HCT116 (cell line): ENCODE results near the gene ORC3. TPM values are rescaled to one million over a fixed set of nuclear protein-coding genes. Genes with fewer than 3 reads are reported as not detected.

ENCODE experiments used
- ATAC-seq: fragments of 200-7000 bp; cut with Tn5 transposase; 2 replicates; pipeline ENCODE4 v1.9.1; 2020; ENCODE audit warnings: mild to moderate bottlenecking, moderate library complexity
- BruUV-seq: library from RNA; stranded (reverse); fragments of 400-500 nt; replicated peaks from 2 replicates; lab custom pipeline; 2021; lab: Mats Ljungman, UMichigan
- CTCF ChIA-PET: fragments of 300-600 bp; sonication (Branson Sonifier 250); formaldehyde crosslinking; loops from one replicate; lab custom pipeline; 2021; ENCODE audit warnings: antibody characterized with exemption; lab: Charles Lee
- POLR2A ChIA-PET: fragments of 300-600, 350-600 bp; sonication (Branson Sonifier 250); formaldehyde crosslinking; loops from one replicate; lab custom pipeline; 2021; ENCODE audit warnings: antibody characterized with exemption; lab: Charles Lee
- RAD21 ChIA-PET, 2 experiments: fragments of 300-600 bp; sonication (Branson Sonifier 250); formaldehyde crosslinking; loops; one replicate each; lab custom pipeline; 2023; ENCODE audit warnings: low total read pairs in 2 of 2; ENCODE audit not compliant: uncharacterized antibody in 2 of 2, unreplicated experiment in 2 of 2, low non-redundant PET in 1 of 2; lab: Charles Lee
- DNase-seq: peaks from one replicate; pipeline ENCODE4 v3.0.0-alpha.2; 2010; ENCODE audit warnings: low read depth, low spot score
- H2AFZ ChIP-seq: fragments of 200-600 bp; shearing (Covaris generic), sonication (generic); 2 replicates; pipeline ENCODE4 v1.6.1; 2017; ENCODE audit warnings: low read depth, mixed run types, mixed read lengths, antibody characterized with exemption, low read length; ENCODE audit not compliant: poor library complexity, severe bottlenecking
- H3K27ac ChIP-seq: 2 replicates; pipeline ENCODE4 v1.5.1; 2012; ENCODE audit warnings: low read depth, low read length
- H3K27me3 ChIP-seq: fragments of 200-600 bp; sonication (generic); 2 replicates; pipeline ENCODE4 v1.6.1; 2016; ENCODE audit warnings: mixed run types, low read length, mixed read lengths; ENCODE audit not compliant: insufficient read depth
- H3K36me3 ChIP-seq, 2 experiments: fragments of 200-500 bp in 1 of 2; fragments of 200-600 bp in 1 of 2; sonication (Bioruptor generic) in 1 of 2; sonication (generic) in 1 of 2; 2 replicates each; pipeline versions ENCODE4 v1.5.1 to v1.6.1; 2014 to 2016; ENCODE audit warnings: low read length in 2 of 2, inconsistent platforms in 1 of 2, mixed read lengths in 1 of 2, mixed run types in 1 of 2; ENCODE audit not compliant: insufficient read depth in 2 of 2, control insufficient read depth in 1 of 2
- H3K4me1 ChIP-seq, 2 experiments: fragments of 200-600 bp in 1 of 2; sonication (generic) in 1 of 2; 2 replicates each; pipeline versions ENCODE4 v1.5.1 to v1.6.1; 2012 to 2017; ENCODE audit warnings: low read length in 2 of 2, inconsistent platforms in 1 of 2, mild to moderate bottlenecking in 1 of 2, mixed read lengths in 1 of 2, mixed run types in 1 of 2, moderate library complexity in 1 of 2; ENCODE audit not compliant: insufficient read depth in 2 of 2, control insufficient read depth in 1 of 2
- H3K4me2 ChIP-seq: fragments of 200-600 bp; sonication (generic); 2 replicates; pipeline ENCODE4 v1.6.1; 2017; ENCODE audit warnings: mixed run types, low read length, mixed read lengths
- H3K4me3 ChIP-seq, 2 experiments: fragments of 200-600 bp in 1 of 2; sonication (generic) in 1 of 2; replicated peaks in 1 of 2; 2 replicates each; pipeline ENCODE4 v1.5.1; 2011 to 2016; ENCODE audit warnings: low read length in 2 of 2, control low read depth in 1 of 2, low read depth in 1 of 2, mild to moderate bottlenecking in 1 of 2, mixed read lengths in 1 of 2, mixed run types in 1 of 2
- H3K79me2 ChIP-seq: fragments of 200-600 bp; sonication (generic); 2 replicates; pipeline ENCODE4 v1.6.1; 2017; ENCODE audit warnings: mild to moderate bottlenecking, mixed run types, low read length, moderate library complexity, mixed read lengths; ENCODE audit not compliant: insufficient read depth
- H3K9ac ChIP-seq: fragments of 200-600 bp; sonication (generic); 2 replicates; pipeline ENCODE4 v1.6.1; 2016; ENCODE audit warnings: low read length, mixed read lengths
- H3K9me2 ChIP-seq: fragments of 200-600 bp; sonication (generic), shearing (Covaris generic); 2 replicates; pipeline ENCODE4 v1.6.1; 2017; ENCODE audit warnings: mixed run types, mild to moderate bottlenecking, moderate library complexity; ENCODE audit not compliant: insufficient read depth
- H3K9me3 ChIP-seq, 2 experiments: fragments of 200-500 bp in 1 of 2; fragments of 200-600 bp in 1 of 2; sonication (Bioruptor generic) in 1 of 2; sonication (generic) in 1 of 2; 2 replicates each; pipeline ENCODE4 v1.6.1; 2014 to 2017; ENCODE audit warnings: low read length in 2 of 2, mixed read lengths in 2 of 2, inconsistent platforms in 1 of 2, low read depth in 1 of 2, mild to moderate bottlenecking in 1 of 2, mixed run types in 1 of 2, moderate library complexity in 1 of 2; ENCODE audit not compliant: control insufficient read depth in 1 of 2, insufficient read depth in 1 of 2
- H4K20me1 ChIP-seq: fragments of 200-600 bp; sonication (generic), shearing (Covaris generic); 2 replicates; pipeline ENCODE4 v1.6.1; 2017; ENCODE audit warnings: mixed run types, mild to moderate bottlenecking, moderate library complexity; ENCODE audit not compliant: insufficient read depth
- CTCF ChIP-seq, 3 experiments: fragments of 200-600 bp in 1 of 3; sonication (generic) in 1 of 3; IDR thresholded peaks in 2 of 3; conservative IDR thresholded peaks in 1 of 3; 2 replicates each; pipeline ENCODE4 v1.5.1; 2012 to 2017; ENCODE audit warnings: low read depth in 2 of 3, low read length in 2 of 3, antibody characterized with exemption in 1 of 3, borderline replicate concordance in 1 of 3, control low read depth in 1 of 3, mild to moderate bottlenecking in 1 of 3, mixed read lengths in 1 of 3, mixed run types in 1 of 3, moderate library complexity in 1 of 3; ENCODE audit not compliant: insufficient read depth in 1 of 3
- RAD21 ChIP-seq: IDR thresholded peaks from 2 replicates; pipeline ENCODE4 v1.6.1; 2012; ENCODE audit warnings: low read depth, mild to moderate bottlenecking
- SP1 ChIP-seq: IDR thresholded peaks from 2 replicates; pipeline ENCODE4 v1.6.1; 2012; ENCODE audit warnings: low read depth
- ZBTB33 ChIP-seq: IDR thresholded peaks from 2 replicates; pipeline ENCODE4 v1.6.1; 2011; ENCODE audit warnings: mild to moderate bottlenecking, low read length, moderate library complexity; ENCODE audit not compliant: insufficient replicate concordance; ENCODE audit errors: extremely low read depth
- ZNF274 ChIP-seq: fragments of 200-500 bp; sonication (Bioruptor generic); IDR thresholded peaks from 2 replicates; pipeline ENCODE4 v1.6.1; 2014; ENCODE audit warnings: mild to moderate bottlenecking, low read depth, low read length, inconsistent platforms
- intact Hi-C: fragments of 100-400 bp; cut with micrococcal nuclease; formaldehyde crosslinking; loops from 2 replicates; pipeline ENCODE4 v1.10.0; 2022
- total RNA-seq: library from RNA; stranded (reverse); gene quantifications from one replicate; pipeline ENCODE4 v1.2.1, GENCODE V29; 2021; ENCODE audit not compliant: unreplicated experiment

The ORC3 gene
- total RNA-seq, 1 experiment from 2014 or later, result 34.2 TPM

- H3K79me2 ChIP-seq, result no peaks in the 10 kb centered on the region
- POLR2A ChIA-PET, result no interaction called here
- no peak overlapping the region for H3K4me2 ChIP-seq
- ATAC-seq (no peak), DNase-seq (no peak)
- H3K36me3 ChIP-seq, result peaks cover 3 to 6% of the 10 kb centered on the region in 2 experiments; a peak in 3 of 4 replicates
- CTCF ChIA-PET, result no interaction called here
- H3K4me3 ChIP-seq, result no peak overlapping the region
- no peak overlapping the region for H3K27ac ChIP-seq
- BruUV-seq, result no TSS peak
- intact Hi-C loops, result no loop called here
- no peaks in the 10 kb centered on the region for H3K9me2 ChIP-seq
- TF ChIP-seq SP1, result no peak
- TF ChIP-seq RAD21, result no peak
- RAD21 ChIA-PET, result no interaction called here
- H4K20me1 ChIP-seq, result no peaks in the 10 kb centered on the region
- H2AFZ ChIP-seq, result no peak overlapping the region
- H3K27me3 ChIP-seq, result no peaks in the 10 kb centered on the region
- H3K9me3 ChIP-seq, result no peaks in the 10 kb centered on the region
- H3K9ac ChIP-seq, result no peak overlapping the region
- peaks cover 0 to 7% of the 10 kb centered on the region in 2 experiments; a peak in 2 of 4 replicates for H3K4me1 ChIP-seq
Measured at GRCh38 chr6:87658516-87658915, 68.6 kb downstream of the ORC3 start.

- Histone ChIP-seq H3K79me2 (no peaks in the 10 kb centered on the region), H3K9me2 (no peaks in the 10 kb centered on the region)
- ChIA-PET RAD21 (no interaction called here), POLR2A (no interaction called here)
- TF ChIP-seq CTCF (IDR thresholded peaks at IDR 0.05 in 2 of 3, conservative IDR thresholded peaks at IDR 0.05 in 1 of 3; ENCODE audit: borderline replicate concordance in 1 of 3, insufficient read depth in 1 of 3, low read depth in 2 of 3, low read length in 2 of 3) (no peak), ZNF274 (no peak), ZBTB33 (no peak)
- TF ChIP-seq, all 23 proteins: peak for 0
- H3K4me1 ChIP-seq, result peaks cover 0 to 7% of the 10 kb centered on the region in 2 experiments; a peak in 2 of 4 replicates
- intact Hi-C loops, result no loop called here
- H4K20me1 ChIP-seq, result no peaks in the 10 kb centered on the region
- H3K9me3 ChIP-seq, result no peaks in the 10 kb centered on the region
- DNase-seq (no peak), ATAC-seq (peak; percentile 70; the same call in 1 of the 2 replicates)
- CTCF ChIA-PET, result no interaction called here
- peaks cover 3 to 6% of the 10 kb centered on the region in 2 experiments; a peak in 3 of 4 replicates for H3K36me3 ChIP-seq
- no peak overlapping the region for H3K9ac ChIP-seq
- H3K4me2 ChIP-seq, result no peak overlapping the region
- H2AFZ ChIP-seq, result no peak overlapping the region
- H3K27ac ChIP-seq, result no peak overlapping the region
- H3K4me3 ChIP-seq, result no peak overlapping the region
- no peaks in the 10 kb centered on the region for H3K27me3 ChIP-seq
- no TSS peak for BruUV-seq
Measured at GRCh38 chr6:87660226-87660911, 70.4 kb downstream of the ORC3 start.
